ENCODE data around the gene PDZD2.

DNA sequence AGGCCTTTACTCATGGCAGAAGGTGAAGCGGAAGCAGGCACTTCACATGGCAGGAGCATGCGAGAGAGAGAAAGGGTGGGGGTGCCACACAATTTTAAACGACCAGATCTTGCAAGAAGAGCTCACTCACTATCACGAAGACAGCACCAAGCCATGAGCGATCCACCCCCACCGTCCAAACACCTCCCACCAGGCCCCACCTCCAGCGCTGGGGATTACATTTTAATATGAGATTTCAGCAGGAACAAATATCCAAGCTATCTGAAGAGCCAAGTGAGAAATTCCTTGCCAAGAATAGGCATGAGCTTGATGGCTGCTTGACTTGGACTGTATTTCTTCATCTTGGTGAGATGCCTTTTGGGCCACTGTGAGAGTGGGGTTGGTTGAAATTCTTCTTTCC is 88.0 kb downstream of the PDZD2 start:
- no peak for TF ChIP-seq EZH2 (IDR thresholded peaks at IDR 0.05; ENCODE audit: insufficient read depth, poor library complexity, severe bottlenecking)
- TF ChIP-seq EZH2phosphoT487 (IDR thresholded peaks at IDR 0.05; ENCODE audit: insufficient read depth, low read depth), result no peak
